Left lung (tissue), 14 donors: ENCODE data around the gene PLIN1. TPM values are rescaled to one million over a fixed set of nuclear protein-coding genes. Genes with fewer than 3 reads are reported as not detected.
A peak's percentile ranks its signal among the peaks of the same experiment; 100 is the strongest.

Experiments
- ATAC-seq: fragments of 200-7000 bp; cut with Tn5 transposase; one replicate; pipeline ENCODE4 v1.9.1; 2020; ENCODE audit warnings: moderate library complexity
- DNase-seq, 4 donors: peaks; one replicate each; pipeline ENCODE4 v3.0.0-alpha.2; 2013 to 2020
- H3K27ac ChIP-seq, 2 donors: fragments of 200-600 bp; sonication (generic) in 1 of 2; one replicate each; pipeline versions ENCODE4 v1.5.0 to v1.8.0; 2020 to 2021
- H3K27me3 ChIP-seq, 2 donors: fragments of 200-600 bp; sonication (generic) in 1 of 2; one replicate each; pipeline versions ENCODE4 v1.5.0 to v1.8.0; 2020 to 2021
- H3K36me3 ChIP-seq, 2 donors: fragments of 200-600 bp; sonication (generic) in 1 of 2; one replicate each; pipeline versions ENCODE4 v1.5.0 to v1.8.0; 2020 to 2021
- H3K4me1 ChIP-seq, 2 donors: fragments of 200-600 bp; one replicate each; pipeline ENCODE4 v1.8.0; 2021
- H3K4me3 ChIP-seq, 2 donors: fragments of 200-600 bp; sonication (generic) in 1 of 2; one replicate each; pipeline versions ENCODE4 v1.5.0 to v1.8.0; 2020 to 2021; ENCODE audit warnings: mild to moderate bottlenecking in 1 of 2
- H3K9me3 ChIP-seq, 2 donors: fragments of 200-600 bp; sonication (generic) in 1 of 2; one replicate each; pipeline versions ENCODE4 v1.5.0 to v1.8.0; 2020 to 2021
- intact Hi-C, 2 donors: fragments of 100-400 bp; cut with DNase I; formaldehyde crosslinking; loops; one replicate each; pipeline versions ENCODE4 v1.11.2 to v1.14.2; 2022
- long read RNA-seq, 12 donors: library from polyadenylated mRNA in 2 of 12; unstranded in 2 of 12; transcript quantifications; one replicate each; pipeline ENCODE4 v2.0.0 and lab custom pipeline, GENCODE V29; 2019 to 2026
- polyA plus RNA-seq, 6 donors: library from polyadenylated mRNA; unstranded; fragments of 120-200 nt; gene quantifications; one replicate each; pipeline ENCODE4 v1.2.1, GENCODE V29; 2013; ENCODE audit not compliant: insufficient read length in 6 of 6
- total RNA-seq, 2 donors: library from RNA; stranded (reverse); fragmentation: NEBNext Ultra II Directional; extraction: Animal tissue kit (Norgen Biotek cat#: 25700); gene quantifications; one replicate each; pipeline ENCODE4 v1.2.1, GENCODE V29; 2021
- TF ChIP-seq, protein P1 (sequence below), 2 donors: fragments of 200-600 bp; sonication (generic) in 1 of 2; IDR thresholded peaks; one replicate each; pipeline versions ENCODE4 v1.5.0 to v1.8.0; 2021; ENCODE audit warnings: antibody characterized with exemption in 2 of 2
- donor health status: DM: no; HTN: yes; CAD: no.
- donor health status: DM: no; HTN: no; CAD: no.

The PLIN1 gene, protein sequence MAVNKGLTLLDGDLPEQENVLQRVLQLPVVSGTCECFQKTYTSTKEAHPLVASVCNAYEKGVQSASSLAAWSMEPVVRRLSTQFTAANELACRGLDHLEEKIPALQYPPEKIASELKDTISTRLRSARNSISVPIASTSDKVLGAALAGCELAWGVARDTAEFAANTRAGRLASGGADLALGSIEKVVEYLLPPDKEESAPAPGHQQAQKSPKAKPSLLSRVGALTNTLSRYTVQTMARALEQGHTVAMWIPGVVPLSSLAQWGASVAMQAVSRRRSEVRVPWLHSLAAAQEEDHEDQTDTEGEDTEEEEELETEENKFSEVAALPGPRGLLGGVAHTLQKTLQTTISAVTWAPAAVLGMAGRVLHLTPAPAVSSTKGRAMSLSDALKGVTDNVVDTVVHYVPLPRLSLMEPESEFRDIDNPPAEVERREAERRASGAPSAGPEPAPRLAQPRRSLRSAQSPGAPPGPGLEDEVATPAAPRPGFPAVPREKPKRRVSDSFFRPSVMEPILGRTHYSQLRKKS
- under 1 TPM; 0.37 to 0.55 TPM for total RNA-seq
- polyA plus RNA-seq = 1 to 10 TPM in 3 of 6 donors, under 1 TPM in 3; 0.74 to 1.7 (median 0.98) TPM
- long read RNA-seq, donor 1 = 0 reads
- long read RNA-seq, donor 2 = 0 reads
- long read RNA-seq, donor 3 = 0 reads
- long read RNA-seq, donor 4 = 0 reads
- long read RNA-seq, donor 5 = 0 reads
- long read RNA-seq, donor 6 = 0 reads
- long read RNA-seq, donor 7 = 0 reads
- long read RNA-seq, donor 8 = 0 reads
- long read RNA-seq, donor 9 = 0 reads
- long read RNA-seq, donor 10 = 0 reads
- long read RNA-seq, donor 11 = 0 reads
- long read RNA-seq, donor 12 = 0 reads

DNA sequence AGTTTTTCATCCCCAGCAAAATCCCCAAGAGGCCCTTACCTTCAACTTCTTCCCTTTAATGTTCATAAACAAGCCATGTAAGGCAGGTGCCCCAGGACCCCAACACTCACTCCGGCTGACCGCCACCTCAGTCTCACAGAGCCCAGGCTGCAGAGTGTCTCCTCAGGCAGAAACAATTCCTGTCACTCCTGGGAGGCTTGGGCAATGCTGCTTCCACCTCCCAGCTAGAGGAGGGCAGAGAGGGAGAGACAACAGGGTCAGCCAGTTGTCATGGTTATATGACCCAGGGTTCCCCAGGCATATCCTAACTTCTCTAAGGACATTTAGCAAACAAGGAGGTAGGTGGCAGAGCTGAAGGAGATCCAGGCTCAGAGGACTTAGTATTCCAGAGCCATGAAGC lies at the start of gene PLIN1:
Gene PLIN1 (minus strand): TSS at position 156 of the 400 bp plus-strand sequence. CDS start 1,878 bp downstream, outside the sequence.
- Histone ChIP-seq H3K4me3 (no peak within 1 kb of the TSS), H3K4me1 (peaks cover 6 to 8% of the 10 kb centered on the region in 2 donors), H3K9me3 (no peaks in the 10 kb centered on the region), H3K27me3 (no peaks in the 10 kb centered on the region), H3K27ac (peak within 1 kb of the TSS; percentile 28 to 44), H3K36me3 (no peaks in the 10 kb centered on the region)
- intact Hi-C loops = no loop called here
- no peak for ATAC-seq
- TF ChIP-seq, protein P1, sequence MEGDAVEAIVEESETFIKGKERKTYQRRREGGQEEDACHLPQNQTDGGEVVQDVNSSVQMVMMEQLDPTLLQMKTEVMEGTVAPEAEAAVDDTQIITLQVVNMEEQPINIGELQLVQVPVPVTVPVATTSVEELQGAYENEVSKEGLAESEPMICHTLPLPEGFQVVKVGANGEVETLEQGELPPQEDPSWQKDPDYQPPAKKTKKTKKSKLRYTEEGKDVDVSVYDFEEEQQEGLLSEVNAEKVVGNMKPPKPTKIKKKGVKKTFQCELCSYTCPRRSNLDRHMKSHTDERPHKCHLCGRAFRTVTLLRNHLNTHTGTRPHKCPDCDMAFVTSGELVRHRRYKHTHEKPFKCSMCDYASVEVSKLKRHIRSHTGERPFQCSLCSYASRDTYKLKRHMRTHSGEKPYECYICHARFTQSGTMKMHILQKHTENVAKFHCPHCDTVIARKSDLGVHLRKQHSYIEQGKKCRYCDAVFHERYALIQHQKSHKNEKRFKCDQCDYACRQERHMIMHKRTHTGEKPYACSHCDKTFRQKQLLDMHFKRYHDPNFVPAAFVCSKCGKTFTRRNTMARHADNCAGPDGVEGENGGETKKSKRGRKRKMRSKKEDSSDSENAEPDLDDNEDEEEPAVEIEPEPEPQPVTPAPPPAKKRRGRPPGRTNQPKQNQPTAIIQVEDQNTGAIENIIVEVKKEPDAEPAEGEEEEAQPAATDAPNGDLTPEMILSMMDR (IDR thresholded peaks at IDR 0.05) = no peak
- DNase-seq = no peak

DNA sequence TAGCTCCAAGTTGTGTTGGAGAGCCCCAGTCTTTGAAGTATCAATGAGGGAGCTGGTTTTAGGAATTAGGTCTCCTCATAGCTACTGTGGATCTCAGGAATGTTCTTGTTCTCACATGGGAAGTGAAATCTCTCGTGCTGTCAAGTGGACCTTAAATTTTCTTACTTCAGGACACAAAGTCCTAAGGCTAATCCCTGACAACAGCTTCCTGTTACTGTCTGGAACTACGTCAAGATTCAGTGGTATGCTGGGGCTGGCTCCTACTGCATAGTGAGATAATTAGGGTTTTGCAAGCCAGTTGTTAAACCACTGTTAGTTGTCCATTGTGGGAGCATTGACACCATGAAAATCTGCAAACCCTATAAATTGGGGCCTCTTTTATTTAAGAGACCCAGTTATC lies 49.1 kb upstream of the PLIN1 start:
- DNase-seq = no peak
- no peaks in the 10 kb centered on the region for H3K27me3 ChIP-seq
- intact Hi-C loops = no loop called here
- peaks cover 0 to 7% of the 10 kb centered on the region in 2 donors for H3K9me3 ChIP-seq
- H3K4me3 ChIP-seq = no peak overlapping the region
- peak; percentile 33 for ATAC-seq
- TF ChIP-seq, protein P1 (IDR thresholded peaks at IDR 0.05) = no peak
- no peak overlapping the region for H3K27ac ChIP-seq
- no peaks in the 10 kb centered on the region for H3K4me1 ChIP-seq
- H3K36me3 ChIP-seq = no peaks in the 10 kb centered on the region

DNA sequence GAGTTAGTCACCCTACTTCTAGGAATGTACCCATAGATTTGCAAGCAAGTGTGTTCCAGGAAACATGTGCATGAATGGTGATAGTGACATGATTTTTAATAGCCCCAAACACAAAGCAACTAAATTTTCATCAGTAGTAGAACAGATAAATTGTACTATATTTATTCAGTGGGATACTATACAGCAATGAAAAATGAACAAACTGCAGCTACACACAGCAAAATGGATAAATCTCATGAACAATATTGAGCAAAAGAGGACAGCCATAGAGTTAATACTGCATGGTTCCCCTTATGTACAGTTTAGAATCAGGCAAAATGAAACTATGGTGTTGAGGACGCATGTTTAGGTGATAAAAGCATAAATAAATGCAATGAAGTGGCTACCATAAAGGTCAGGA lies 45.9 kb upstream of the PLIN1 start:
- H3K4me3 ChIP-seq = no peak overlapping the region
- H3K36me3 ChIP-seq = no peaks in the 10 kb centered on the region
- no peaks in the 10 kb centered on the region for H3K27me3 ChIP-seq
- intact Hi-C loops = no loop called here
- TF ChIP-seq, protein P1 (IDR thresholded peaks at IDR 0.05) = no peak
- no peak overlapping the region for H3K27ac ChIP-seq
- ATAC-seq (no peak), DNase-seq (no peak)
- peaks cover 0 to 7% of the 10 kb centered on the region in 2 donors for H3K9me3 ChIP-seq
- H3K4me1 ChIP-seq = no peaks in the 10 kb centered on the region

DNA sequence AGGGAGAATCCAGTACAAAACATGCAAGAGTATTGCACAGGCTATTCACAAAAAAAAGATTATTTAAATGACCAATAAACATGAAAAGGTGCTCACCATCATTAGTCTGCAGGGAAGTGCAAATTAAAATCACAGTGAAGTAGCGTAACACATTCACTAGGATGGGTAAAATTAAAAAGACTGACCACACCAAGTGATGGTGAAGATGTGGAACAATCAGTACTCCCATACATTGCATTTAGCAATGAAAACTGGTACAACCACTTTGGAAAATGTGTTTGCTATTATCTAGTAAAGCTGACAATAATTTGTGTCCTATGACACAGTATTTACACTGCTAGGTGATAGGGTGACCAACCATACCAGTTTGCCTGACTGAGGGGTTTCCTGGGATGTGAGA lies 45.5 kb upstream of the PLIN1 start:
- no peak overlapping the region for H3K27ac ChIP-seq
- TF ChIP-seq, protein P1 (IDR thresholded peaks at IDR 0.05) = no peak
- no peaks in the 10 kb centered on the region for H3K27me3 ChIP-seq
- H3K9me3 ChIP-seq = peaks cover 0 to 7% of the 10 kb centered on the region in 2 donors
- no peak for ATAC-seq
- intact Hi-C loops = no loop called here
- no peak overlapping the region for H3K4me3 ChIP-seq
- DNase-seq = no peak
- no peaks in the 10 kb centered on the region for H3K36me3 ChIP-seq
- H3K4me1 ChIP-seq = no peaks in the 10 kb centered on the region

DNA sequence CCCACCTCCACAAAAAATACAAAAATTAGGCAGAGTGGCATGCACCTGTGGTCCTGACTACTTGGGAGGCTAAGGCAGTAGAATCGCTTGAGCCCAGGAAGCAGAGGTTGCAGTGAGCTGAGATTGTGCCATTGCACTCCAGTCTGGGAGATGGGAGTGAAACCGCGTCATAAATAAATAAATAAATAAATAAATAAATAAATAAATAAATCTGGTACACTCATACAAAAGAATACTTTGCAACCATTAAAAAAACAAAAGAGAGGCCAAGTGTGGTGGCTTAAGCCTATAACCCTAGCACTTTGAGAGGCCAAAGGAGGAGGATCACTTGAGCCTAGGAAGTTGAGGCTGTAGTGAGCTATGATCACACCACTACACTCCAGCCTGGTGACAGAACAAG lies 43.9 kb upstream of the PLIN1 start:
- TF ChIP-seq, protein P1 (IDR thresholded peaks at IDR 0.05) = no peak
- H3K4me3 ChIP-seq = no peak overlapping the region
- DNase-seq (no peak), ATAC-seq (no peak)
- H3K4me1 ChIP-seq = no peaks in the 10 kb centered on the region
- intact Hi-C loops = no loop called here
- H3K27ac ChIP-seq = no peak overlapping the region
- no peaks in the 10 kb centered on the region for H3K27me3 ChIP-seq
- H3K9me3 ChIP-seq = peaks cover 0 to 7% of the 10 kb centered on the region in 2 donors
- H3K36me3 ChIP-seq = no peaks in the 10 kb centered on the region
